GM23248 (cell line): Measurements from ENCODE around the gene MAP6. TPM values are rescaled to one million over a fixed set of nuclear protein-coding genes. Genes with fewer than 3 reads are reported as not detected.

Source experiments
- DNase-seq: peaks from one replicate; pipeline ENCODE4 v3.0.0-alpha.2; 2015
- H2AFZ ChIP-seq: fragments of 200-600 bp; sonication (generic); 2 replicates; pipeline ENCODE4 v1.6.1; 2016; ENCODE audit warnings: antibody characterized with exemption
- H3F3A ChIP-seq: fragments of 200-600 bp; sonication (generic); 2 replicates; pipeline ENCODE4 v1.6.1; 2016; ENCODE audit warnings: mild to moderate bottlenecking, antibody characterized with exemption, mixed run types; ENCODE audit not compliant: insufficient read depth
- H3K27ac ChIP-seq: fragments of 200-600 bp; sonication (generic); 2 replicates; pipeline ENCODE4 v1.5.1; 2016; ENCODE audit warnings: mild to moderate bottlenecking
- H3K27me3 ChIP-seq: fragments of 200-600 bp; sonication (generic); replicated peaks from 2 replicates; pipeline ENCODE4 v1.6.1; 2016; ENCODE audit warnings: mild to moderate bottlenecking; ENCODE audit not compliant: insufficient read depth
- H3K36me3 ChIP-seq: fragments of 200-600 bp; sonication (generic); 2 replicates; pipeline ENCODE4 v1.6.1; 2016; ENCODE audit warnings: low read depth, mild to moderate bottlenecking
- H3K4me1 ChIP-seq: fragments of 200-600 bp; sonication (generic); 2 replicates; pipeline ENCODE4 v1.6.1; 2016; ENCODE audit warnings: mild to moderate bottlenecking; ENCODE audit not compliant: insufficient read depth
- H3K4me2 ChIP-seq: fragments of 200-600 bp; sonication (generic); one replicate; pipeline ENCODE4 v1.6.1; 2016; ENCODE audit warnings: mild to moderate bottlenecking; ENCODE audit not compliant: unreplicated experiment
- H3K4me3 ChIP-seq: fragments of 200-600 bp; sonication (generic); 2 replicates; pipeline ENCODE4 v1.5.1; 2016; ENCODE audit warnings: mild to moderate bottlenecking
- H3K79me2 ChIP-seq: fragments of 200-600 bp; sonication (generic); 2 replicates; pipeline ENCODE4 v1.6.1; 2016; ENCODE audit warnings: mild to moderate bottlenecking; ENCODE audit not compliant: insufficient read depth
- H3K9ac ChIP-seq: fragments of 200-600 bp; sonication (generic); 2 replicates; pipeline ENCODE4 v1.6.1; 2016; ENCODE audit warnings: mild to moderate bottlenecking
- H3K9me2 ChIP-seq: fragments of 200-600 bp; sonication (generic); 2 replicates; pipeline ENCODE4 v1.6.1; 2016; ENCODE audit warnings: mixed run types, mild to moderate bottlenecking, moderate library complexity; ENCODE audit not compliant: insufficient read depth
- H3K9me3 ChIP-seq: fragments of 200-600 bp; sonication (generic); one replicate; pipeline ENCODE4 v1.6.1; 2017; ENCODE audit warnings: low read depth
- H4K20me1 ChIP-seq: fragments of 200-600 bp; sonication (generic); 2 replicates; pipeline ENCODE4 v1.6.0; 2016; ENCODE audit not compliant: insufficient read depth
- EZH2 ChIP-seq: fragments of 200-600 bp; sonication (generic); IDR thresholded peaks from 2 replicates; pipeline ENCODE4 v1.6.1; 2018; ENCODE audit warnings: antibody characterized with exemption, mild to moderate bottlenecking; ENCODE audit not compliant: insufficient read depth, poor library complexity, severe bottlenecking
- EZH2phosphoT487 ChIP-seq: fragments of 200-600 bp; sonication (generic); IDR thresholded peaks from 2 replicates; pipeline ENCODE4 v1.6.1; 2018; ENCODE audit warnings: antibody characterized with exemption, moderate library complexity, mild to moderate bottlenecking, low read depth; ENCODE audit not compliant: insufficient read depth
- WGBS, 2 experiments: methylation state at CpG; one replicate each; pipeline ENCODE4 v1.1.6; 2015 to 2017; ENCODE audit warnings: low lambda C conversion rate in 2 of 2, low coverage in 1 of 2; ENCODE audit errors: missing lambda C conversion rate in 2 of 2; 5-methylcytosine and 5-hydroxymethylcytosine counted together
- in situ Hi-C: fragments of 300-500 bp; cut with MboI; formaldehyde crosslinking; loops from 2 replicates; pipeline ENCODE4 v1.15.0; 2020
- polyA plus RNA-seq: library from polyadenylated mRNA; unstranded; fragments of >200 nt; fragmentation: Nextera tagmentation; extraction: Ambion mirVana; gene quantifications from 2 replicates; pipeline ENCODE4 v1.2.1, GENCODE V29; 2016
- total RNA-seq: library from RNA; depleted of rRNA; stranded (reverse); fragments of >200 nt; shearing (Covaris generic); gene quantifications from 2 replicates; pipeline ENCODE4 v1.2.3, GENCODE V29; 2014

Gene MAP6
- total and polyA plus RNA-seq, 2 experiments from 2014 or later: 3.4 to 5.2 TPM

DNA sequence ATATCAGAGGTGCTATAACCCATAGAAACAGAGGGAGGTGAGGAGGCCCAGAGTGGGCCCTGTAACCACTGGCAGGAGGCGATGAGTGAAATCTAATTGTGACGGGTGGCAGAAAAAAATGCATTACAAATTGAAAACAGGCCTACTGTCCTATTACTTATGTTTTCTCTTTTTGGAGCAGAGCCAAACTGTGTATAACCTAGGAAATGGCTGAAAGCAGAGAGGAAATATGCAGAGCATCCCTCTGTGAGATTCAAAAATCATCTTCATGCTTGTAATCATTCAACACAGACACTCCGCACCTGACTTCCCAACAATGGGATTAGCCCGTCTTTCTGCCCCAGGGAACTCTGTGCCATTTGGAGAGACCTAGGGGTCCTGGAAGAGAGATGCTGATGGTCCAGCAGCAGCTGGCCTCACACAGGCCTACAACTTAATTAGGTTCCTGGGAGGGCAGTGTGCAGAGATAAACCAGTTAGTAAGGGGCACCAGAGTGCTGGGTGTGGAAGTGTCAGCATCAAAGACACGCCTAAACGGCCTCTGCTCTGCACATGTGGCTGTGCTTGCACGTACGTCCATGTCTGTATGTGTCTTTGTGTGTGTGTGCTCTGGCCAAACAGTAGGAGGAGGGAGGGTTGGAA is 41.8 kb downstream of the MAP6 start:
- H3K79me2 ChIP-seq: no peaks in the 10 kb centered on the region
- peaks cover 28% of the 10 kb centered on the region for H3K4me1 ChIP-seq
- H3K4me3 ChIP-seq: no peak overlapping the region
- H3K9ac ChIP-seq: peak overlapping the region; percentile 56
- H3K36me3 ChIP-seq: no peaks in the 10 kb centered on the region
- no peaks in the 10 kb centered on the region for H4K20me1 ChIP-seq
- peak overlapping the region; percentile 20; the same call in 1 of the 2 replicates for H2AFZ ChIP-seq
- no peaks in the 10 kb centered on the region for H3K9me3 ChIP-seq
- H3F3A ChIP-seq: peaks cover 21% of the 10 kb centered on the region
- peak; percentile 60 for DNase-seq
- H3K9me2 ChIP-seq: no peaks in the 10 kb centered on the region
- H3K27me3 ChIP-seq: no peaks in the 10 kb centered on the region
- H3K27ac ChIP-seq: peak overlapping the region; percentile 80
- WGBS, 2 experiments: 72 to 75% methylated on average over 8 of the region's 8 CpGs
- TF ChIP-seq EZH2phosphoT487: no peak
- TF ChIP-seq EZH2: no peak
- H3K4me2 ChIP-seq: peak overlapping the region; percentile 77
- in situ Hi-C loops: no loop called here

DNA sequence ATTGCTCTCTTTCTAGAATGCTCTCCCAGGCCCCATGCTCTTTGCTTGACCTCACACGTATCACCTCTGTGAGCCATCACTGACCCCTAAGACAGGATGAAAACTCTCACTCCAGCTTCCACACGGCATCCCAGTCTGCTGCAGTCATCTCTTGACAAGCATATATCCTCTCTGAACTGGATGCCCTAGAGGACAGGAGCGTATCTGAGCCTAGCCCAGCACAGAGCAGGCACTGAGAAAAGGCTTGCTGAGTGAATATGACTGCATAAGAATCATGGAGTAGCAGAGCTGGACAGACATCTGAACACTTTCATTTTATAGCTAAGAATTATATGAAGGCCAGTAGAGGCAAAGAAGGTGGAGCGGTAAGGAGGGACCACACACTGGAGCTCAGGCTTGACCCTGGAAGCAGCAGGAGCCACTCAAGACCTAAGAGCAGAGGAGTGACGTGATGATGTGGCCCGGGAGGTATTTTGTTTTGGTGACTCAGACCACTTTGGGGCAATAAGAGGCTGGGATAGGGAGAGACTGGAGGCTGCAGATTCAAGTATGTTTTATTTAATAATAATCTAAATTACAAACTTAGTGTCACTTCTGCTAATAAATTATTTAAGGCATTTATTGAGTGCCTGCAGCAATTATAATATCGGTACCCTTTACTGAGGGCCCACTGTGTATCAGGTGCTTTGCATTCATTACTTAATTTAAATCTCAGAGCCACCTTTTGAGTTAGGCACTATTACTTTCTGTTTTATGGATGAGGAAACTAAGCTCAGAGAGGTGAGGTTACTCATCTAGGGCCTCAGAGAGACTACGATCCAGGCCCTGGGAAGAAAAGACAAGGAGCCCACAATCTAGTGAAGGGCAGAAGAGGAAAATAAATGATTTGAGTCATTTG is 42.6 kb downstream of the MAP6 start:
- H3K27ac ChIP-seq: peak overlapping the region; percentile 80
- no peaks in the 10 kb centered on the region for H4K20me1 ChIP-seq
- peak overlapping the region; percentile 77 for H3K4me2 ChIP-seq
- no peaks in the 10 kb centered on the region for H3K9me3 ChIP-seq
- H3K79me2 ChIP-seq: no peaks in the 10 kb centered on the region
- DNase-seq: peak; percentile 90
- no peaks in the 10 kb centered on the region for H3K36me3 ChIP-seq
- WGBS, 2 experiments: 43 to 48% methylated on average over 8 of the region's 8 CpGs
- peak overlapping the region; percentile 35 for H2AFZ ChIP-seq
- H3F3A ChIP-seq: peaks cover 21% of the 10 kb centered on the region
- H3K9ac ChIP-seq: peak overlapping the region; percentile 56
- in situ Hi-C loops: no loop called here
- no peak overlapping the region for H3K4me3 ChIP-seq
- H3K27me3 ChIP-seq: no peaks in the 10 kb centered on the region
- no peaks in the 10 kb centered on the region for H3K9me2 ChIP-seq
- TF ChIP-seq EZH2: no peak
- no peak for TF ChIP-seq EZH2phosphoT487
- H3K4me1 ChIP-seq: peaks cover 28% of the 10 kb centered on the region

DNA sequence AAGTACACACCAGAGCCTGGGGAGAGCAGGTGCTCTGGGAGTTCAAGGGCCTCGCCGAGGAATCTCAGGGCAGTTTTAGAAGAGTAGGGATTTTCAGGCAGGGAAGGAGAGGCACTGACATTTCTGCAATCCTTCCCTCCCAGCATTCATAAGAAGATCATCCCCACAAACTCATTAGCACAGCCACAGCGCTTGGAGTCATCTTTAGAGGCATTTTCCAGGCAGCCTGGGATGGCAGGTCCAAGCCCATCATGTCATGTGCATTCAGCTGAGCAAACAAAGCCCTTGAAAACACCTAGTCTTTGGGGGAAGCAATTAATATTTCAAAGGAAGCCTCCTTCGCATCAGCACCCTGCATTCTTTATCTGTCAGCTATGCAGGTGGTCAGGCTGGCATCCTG is 43.8 kb downstream of the MAP6 start:
- H3K27me3 ChIP-seq: no peaks in the 10 kb centered on the region
- no peaks in the 10 kb centered on the region for H3K9me2 ChIP-seq
- peaks cover 28% of the 10 kb centered on the region for H3K4me1 ChIP-seq
- no peak overlapping the region for H2AFZ ChIP-seq
- no peak for TF ChIP-seq EZH2
- TF ChIP-seq EZH2phosphoT487: no peak
- H3K4me2 ChIP-seq: no peak overlapping the region
- no peaks in the 10 kb centered on the region for H3K9me3 ChIP-seq
- 91 to 95% methylated on average over 4 of the region's 4 CpGs for WGBS, 2 experiments
- H3K9ac ChIP-seq: no peak overlapping the region
- H3K4me3 ChIP-seq: no peak overlapping the region
- H4K20me1 ChIP-seq: no peaks in the 10 kb centered on the region
- no peaks in the 10 kb centered on the region for H3K36me3 ChIP-seq
- no peak overlapping the region for H3K27ac ChIP-seq
- DNase-seq: no peak
- no peaks in the 10 kb centered on the region for H3K79me2 ChIP-seq
- peaks cover 21% of the 10 kb centered on the region for H3F3A ChIP-seq
- in situ Hi-C loops: no loop called here

DNA sequence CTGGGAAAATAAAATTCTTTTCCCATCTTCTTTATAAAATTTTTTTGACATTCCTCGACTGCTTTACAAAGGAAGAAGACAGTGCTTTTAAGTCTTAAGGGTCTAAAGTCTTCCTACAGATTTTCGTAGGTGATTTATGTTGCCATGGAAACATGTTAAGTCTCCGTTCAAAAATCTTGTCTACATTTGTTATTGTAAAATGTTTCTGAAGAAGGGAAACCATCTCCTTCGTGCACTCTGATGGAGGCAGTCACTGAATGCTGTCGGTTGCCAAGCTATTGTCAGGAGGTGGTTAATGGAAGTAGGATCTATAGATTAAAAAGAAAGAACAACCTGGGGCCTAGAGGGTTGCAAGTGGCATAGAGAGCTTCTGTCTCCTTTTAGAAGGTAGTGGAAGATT is 52.6 kb downstream of the MAP6 start:
- 61 to 72% methylated on average over 5 of the region's 5 CpGs for WGBS, 2 experiments
- Histone ChIP-seq H3K4me2 (no peak overlapping the region), H3K27ac (no peak overlapping the region), H3F3A (no peaks in the 10 kb centered on the region), H3K4me1 (no peaks in the 10 kb centered on the region), H3K9me3 (no peaks in the 10 kb centered on the region), H3K27me3 (no peaks in the 10 kb centered on the region), H3K9me2 (no peaks in the 10 kb centered on the region), H4K20me1 (no peaks in the 10 kb centered on the region; the same call in 1 of the 2 replicates), H3K36me3 (no peaks in the 10 kb centered on the region), H3K9ac (no peak overlapping the region), H3K79me2 (no peaks in the 10 kb centered on the region), H2AFZ (no peak overlapping the region), H3K4me3 (no peak overlapping the region)
- TF ChIP-seq EZH2 (no peak), EZH2phosphoT487 (no peak)
- no peak for DNase-seq
- in situ Hi-C loops: no loop called here
